Fibroblast of pulmonary artery (primary cell): Measurements from ENCODE around the gene PRM3.

Source experiments
- DNase-seq: peaks from one replicate; pipeline ENCODE4 v3.0.0-alpha.2; 2010; ENCODE audit warnings: low read depth
- H3K4me3 ChIP-seq: replicated peaks from 2 replicates; pipeline ENCODE4 v1.5.1; 2011; ENCODE audit warnings: low read depth, mild to moderate bottlenecking, control low read depth, low read length, moderate library complexity
- CTCF ChIP-seq: IDR thresholded peaks from 2 replicates; pipeline ENCODE4 v1.5.1; 2011; ENCODE audit warnings: mild to moderate bottlenecking, control low read depth, low read length, inconsistent platforms; ENCODE audit errors: missing control alignments

The PRM3 gene

GRCh38 chr16:11251525-11252481 lies 21.6 kb downstream of the PRM3 start:
- TF ChIP-seq CTCF: no peak
- peak; percentile 50 for DNase-seq
- H3K4me3 ChIP-seq: peak overlapping the region; percentile 80

GRCh38 chr16:11250786-11251524 lies 22.5 kb downstream of the PRM3 start:
- no peak overlapping the region for H3K4me3 ChIP-seq
- TF ChIP-seq CTCF: no peak
- peak; percentile 34 for DNase-seq

GRCh38 chr16:11250091-11250785 lies 23.2 kb downstream of the PRM3 start:
- no peak overlapping the region for H3K4me3 ChIP-seq
- no peak for TF ChIP-seq CTCF

GRCh38 chr16:11249233-11250061 lies 24.0 kb downstream of the PRM3 start:
- DNase-seq: no peak
- TF ChIP-seq CTCF: no peak
- H3K4me3 ChIP-seq: no peak overlapping the region

More at GRCh38 chr16:11250091-11250785, 23.2 kb downstream of the PRM3 start:
- peak; percentile 58 for DNase-seq

DNA sequence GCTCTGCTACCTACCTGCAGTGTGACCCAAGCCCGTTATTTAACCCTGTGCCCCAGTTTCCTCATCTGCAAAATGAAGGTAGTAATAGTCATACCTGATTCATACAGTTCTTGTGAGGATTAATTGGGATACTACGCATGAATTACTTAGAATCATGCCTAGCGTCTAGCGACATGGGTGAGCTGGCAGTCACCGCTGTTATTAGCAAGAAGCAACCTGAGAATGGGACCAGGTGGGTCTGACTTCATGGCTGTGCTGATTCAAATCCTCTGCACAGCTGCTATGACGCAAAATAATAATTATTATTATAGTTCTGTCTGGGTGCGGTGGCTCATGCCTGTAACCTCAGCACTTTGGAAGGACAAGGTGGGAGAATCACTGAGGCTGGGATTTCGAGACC lies 25.3 kb downstream of the PRM3 start:
- no peak overlapping the region for H3K4me3 ChIP-seq
- TF ChIP-seq CTCF: no peak
- no peak for DNase-seq

GRCh38 chr16:11245988-11246387 lies 27.4 kb downstream of the PRM3 start:
- TF ChIP-seq CTCF: no peak
- no peak overlapping the region for H3K4me3 ChIP-seq
- no peak for DNase-seq
